MM.1S (cell line): Measurements from ENCODE around the gene PHTF2.

Source experiments
- CTCF ChIP-seq: fragments of 300-600 bp; sonication (generic); IDR thresholded peaks from 2 replicates; pipeline ENCODE4 v1.5.1; 2016; ENCODE audit warnings: antibody characterized with exemption, low read length, mixed read lengths
- EZH2 ChIP-seq: fragments of 300-600 bp; sonication (generic); optimal IDR thresholded peaks from 2 replicates; pipeline ENCODE3; 2017; ENCODE audit warnings: low read depth, mild to moderate bottlenecking, antibody characterized with exemption, low read length, mixed read lengths
- EZH2phosphoT487 ChIP-seq: fragments of 300-600 bp; sonication (generic); IDR thresholded peaks from 2 replicates; pipeline ENCODE4 v1.6.1; 2018; ENCODE audit warnings: antibody characterized with exemption, low read length

- TF ChIP-seq CTCF (no peak), EZH2 (no peak), EZH2phosphoT487 (no peak)
Observed at GRCh38 chr7:77822269-77822668, 23.7 kb downstream of the PHTF2 start.
